Trophoblast cell (in vitro differentiated cells and primary cell): ENCODE results near the gene GHR.

ENCODE experiments used
- DNase-seq, 2 donors: peaks; one replicate each; pipeline ENCODE4 v3.0.0-alpha.2; 2016
- H2AFZ ChIP-seq: 2 replicates; pipeline ENCODE4 v1.6.1; 2013; ENCODE audit warnings: low read length, moderate library complexity, mild to moderate bottlenecking; ENCODE audit not compliant: insufficient read depth, poor library complexity
- H2AK5ac ChIP-seq: 2 replicates; pipeline ENCODE4 v1.6.1; 2013; ENCODE audit warnings: mild to moderate bottlenecking, low read length
- H2BK120ac ChIP-seq: 2 replicates; pipeline ENCODE4 v1.6.1; 2013; ENCODE audit warnings: low read length, mild to moderate bottlenecking, moderate library complexity; ENCODE audit not compliant: insufficient read depth, poor library complexity
- H2BK12ac ChIP-seq: 2 replicates; pipeline ENCODE4 v1.6.1; 2013; ENCODE audit warnings: mild to moderate bottlenecking, low read length, moderate library complexity
- H2BK5ac ChIP-seq: 2 replicates; pipeline ENCODE4 v1.6.1; 2013; ENCODE audit warnings: low read length, low read depth, moderate library complexity, mild to moderate bottlenecking; ENCODE audit not compliant: poor library complexity
- H3K14ac ChIP-seq: 2 replicates; pipeline ENCODE4 v1.6.1; 2013; ENCODE audit warnings: mild to moderate bottlenecking, low read length
- H3K18ac ChIP-seq: 2 replicates; pipeline ENCODE4 v1.6.1; 2013; ENCODE audit warnings: mild to moderate bottlenecking, low read length
- H3K23ac ChIP-seq: 2 replicates; pipeline ENCODE4 v1.6.1; 2013; ENCODE audit warnings: low read length
- H3K27ac ChIP-seq: 2 replicates; pipeline ENCODE4 v1.5.1; 2013; ENCODE audit warnings: low read depth, mild to moderate bottlenecking, inconsistent platforms, low read length, moderate library complexity
- H3K27me3 ChIP-seq: 2 replicates; pipeline ENCODE4 v1.6.1; 2013; ENCODE audit warnings: inconsistent platforms, mild to moderate bottlenecking, low read length, moderate library complexity; ENCODE audit not compliant: insufficient read depth
- H3K36me3 ChIP-seq, 2 experiments: 1 replicate in 1 of 2; 2 replicates in 1 of 2; pipeline ENCODE4 v1.6.1; 2013; ENCODE audit warnings: low read length in 2 of 2, mild to moderate bottlenecking in 2 of 2, moderate library complexity in 1 of 2; ENCODE audit not compliant: insufficient read depth in 2 of 2, control insufficient read depth in 1 of 2
- H3K4ac ChIP-seq: 2 replicates; pipeline ENCODE4 v1.6.1; 2013; ENCODE audit warnings: low read depth, mild to moderate bottlenecking, low read length, moderate library complexity
- H3K4me1 ChIP-seq, 2 experiments: 1 replicate in 1 of 2; 2 replicates in 1 of 2; pipeline ENCODE4 v1.6.1; 2013; ENCODE audit warnings: low read length in 2 of 2, mild to moderate bottlenecking in 2 of 2, moderate library complexity in 1 of 2; ENCODE audit not compliant: insufficient read depth in 2 of 2, control insufficient read depth in 1 of 2
- H3K4me2 ChIP-seq: 2 replicates; pipeline ENCODE4 v1.6.1; 2013; ENCODE audit warnings: inconsistent platforms, mild to moderate bottlenecking, low read length, moderate library complexity
- H3K4me3 ChIP-seq: 2 replicates; pipeline ENCODE4 v1.5.1; 2013; ENCODE audit warnings: mild to moderate bottlenecking, low read depth, low read length, inconsistent platforms
- H3K79me1 ChIP-seq: one replicate; pipeline ENCODE4 v1.6.1; 2013; ENCODE audit warnings: low read length
- H3K79me2 ChIP-seq: 2 replicates; pipeline ENCODE4 v1.6.1; 2013; ENCODE audit warnings: low read length, mild to moderate bottlenecking; ENCODE audit not compliant: control insufficient read depth, insufficient read depth, poor library complexity
- H3K9ac ChIP-seq: 2 replicates; pipeline ENCODE4 v1.6.1; 2013; ENCODE audit warnings: mild to moderate bottlenecking, low read length
- H3K9me3 ChIP-seq: 2 replicates; pipeline ENCODE4 v1.6.1; 2013; ENCODE audit warnings: low read depth, mild to moderate bottlenecking, control low read depth, inconsistent platforms, low read length; ENCODE audit not compliant: insufficient read depth
- H4K12ac ChIP-seq: 2 replicates; pipeline ENCODE4 v1.6.1; 2013; ENCODE audit warnings: low read depth, mild to moderate bottlenecking, low read length, moderate library complexity
- H4K8ac ChIP-seq: 2 replicates; pipeline ENCODE4 v1.6.1; 2013; ENCODE audit warnings: low read depth, mild to moderate bottlenecking, low read length, moderate library complexity
- H4K91ac ChIP-seq: one replicate; pipeline ENCODE4 v1.6.1; 2013; ENCODE audit warnings: low read depth, mild to moderate bottlenecking, low read length, moderate library complexity
- WGBS: extraction: QIAGEN DNeasy Blood & Tissue Kit; methylation state at CpG from one replicate; pipeline ENCODE4 v1.1.7; 2013; ENCODE audit warnings: missing lambda C conversion rate; ENCODE audit not compliant: insufficient read length, insufficient coverage; ENCODE audit errors: extremely low coverage; 5-methylcytosine and 5-hydroxymethylcytosine counted together

The GHR gene

GRCh38 chr5:42636946-42637345, 213.7 kb downstream of the GHR start:
- Histone ChIP-seq H3K4me3 (no peak overlapping the region), H3K18ac (no peak overlapping the region), H3K14ac (no peak overlapping the region), H4K8ac (no peak overlapping the region), H3K79me1 (peaks cover 5% of the 10 kb centered on the region), H2AK5ac (no peak overlapping the region), H3K9me3 (no peaks in the 10 kb centered on the region), H4K12ac (no peak overlapping the region), H3K36me3 (no peaks in the 10 kb centered on the region), H2BK120ac (no peak overlapping the region), H3K4me1 (peaks cover 3 to 5% of the 10 kb centered on the region in 2 experiments), H3K79me2 (no peaks in the 10 kb centered on the region), H2BK5ac (no peak overlapping the region), H3K27ac (no peak overlapping the region), H3K27me3 (no peaks in the 10 kb centered on the region), H3K4ac (no peak overlapping the region), H2BK12ac (no peak overlapping the region), H3K9ac (no peak overlapping the region), H3K4me2 (no peak overlapping the region), H4K91ac (no peak overlapping the region), H2AFZ (no peak overlapping the region), H3K23ac (no peak overlapping the region)
- WGBS = no CpG with 5 or more reads among the region's 1 CpG
- DNase-seq = no peak

- WGBS = no CpG with 5 or more reads among the region's 3 CpGs
- no peak overlapping the region for H2BK120ac ChIP-seq
- H2AFZ ChIP-seq = no peak overlapping the region
- no peaks in the 10 kb centered on the region for H3K4me1 ChIP-seq
- no peak overlapping the region for H2AK5ac ChIP-seq
- no peak overlapping the region for H3K18ac ChIP-seq
- no peaks in the 10 kb centered on the region for H3K79me2 ChIP-seq
- no peak overlapping the region for H3K14ac ChIP-seq
- no peak overlapping the region for H3K23ac ChIP-seq
- no peaks in the 10 kb centered on the region for H3K9me3 ChIP-seq
- no peak overlapping the region for H3K9ac ChIP-seq
- no peak overlapping the region for H3K4me2 ChIP-seq
- H3K27ac ChIP-seq = no peak overlapping the region
- DNase-seq = no peak
- H3K27me3 ChIP-seq = no peaks in the 10 kb centered on the region
- no peaks in the 10 kb centered on the region for H3K36me3 ChIP-seq
- H4K8ac ChIP-seq = no peak overlapping the region
- no peak overlapping the region for H2BK5ac ChIP-seq
- no peak overlapping the region for H3K4me3 ChIP-seq
- H4K12ac ChIP-seq = no peak overlapping the region
- H2BK12ac ChIP-seq = no peak overlapping the region
- H3K79me1 ChIP-seq = peaks cover 3% of the 10 kb centered on the region
- H4K91ac ChIP-seq = no peak overlapping the region
- no peak overlapping the region for H3K4ac ChIP-seq
Observed at GRCh38 chr5:42638972-42639371, 215.7 kb downstream of the GHR start.

DNA sequence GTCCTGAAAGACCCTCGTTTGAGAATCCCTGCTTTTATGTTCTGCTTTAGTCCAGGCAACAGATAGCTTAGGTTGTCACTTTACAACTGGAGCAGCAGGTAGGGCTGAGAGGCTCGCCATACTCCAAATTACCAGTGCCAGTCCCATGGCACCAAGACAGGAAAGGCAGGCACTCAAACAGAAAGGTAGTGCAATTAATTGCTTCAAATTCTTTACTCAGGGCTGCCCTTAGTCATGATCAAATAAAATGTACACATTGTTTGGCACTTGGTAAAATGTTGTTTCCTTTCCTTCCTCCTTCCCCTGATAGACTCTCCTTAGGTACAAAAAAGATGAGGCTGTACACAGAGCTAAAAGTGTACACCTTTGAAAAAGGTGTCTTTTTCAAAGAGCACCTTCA, 217.6 kb downstream of the GHR start:
- Histone ChIP-seq H3K27me3 (no peaks in the 10 kb centered on the region), H2AK5ac (no peak overlapping the region)

GRCh38 chr5:42641336-42642005, 218.2 kb downstream of the GHR start:
- Histone ChIP-seq H2BK12ac (no peak overlapping the region), H4K12ac (no peak overlapping the region), H3K23ac (no peak overlapping the region), H4K8ac (no peak overlapping the region), H4K91ac (no peak overlapping the region), H2AFZ (no peak overlapping the region), H3K4ac (no peak overlapping the region), H3K79me2 (no peaks in the 10 kb centered on the region), H2BK120ac (no peak overlapping the region), H3K27ac (no peak overlapping the region), H2AK5ac (no peak overlapping the region), H3K4me3 (no peak overlapping the region), H3K36me3 (no peaks in the 10 kb centered on the region), H3K14ac (no peak overlapping the region), H3K27me3 (no peaks in the 10 kb centered on the region), H3K9ac (no peak overlapping the region), H3K4me1 (no peaks in the 10 kb centered on the region), H3K79me1 (peaks cover 3% of the 10 kb centered on the region), H2BK5ac (no peak overlapping the region), H3K9me3 (no peaks in the 10 kb centered on the region), H3K4me2 (no peak overlapping the region), H3K18ac (no peak overlapping the region)
- no CpG with 5 or more reads among the region's 4 CpGs for WGBS
- DNase-seq = peak; percentile 67 to 75

More for the DNA sequence above, 217.6 kb downstream of the GHR start:
- Histone ChIP-seq H2AFZ (no peak overlapping the region), H3K9ac (no peak overlapping the region), H3K36me3 (no peaks in the 10 kb centered on the region), H2BK12ac (peak overlapping the region; percentile 79), H3K23ac (no peak overlapping the region), H3K18ac (no peak overlapping the region), H4K12ac (no peak overlapping the region), H3K14ac (peak overlapping the region; percentile 75), H3K79me2 (no peaks in the 10 kb centered on the region), H2BK120ac (peak overlapping the region; percentile 94), H4K91ac (peak overlapping the region; percentile 80), H3K4ac (peak overlapping the region; percentile 6), H2BK5ac (peak overlapping the region; percentile 46), H3K4me2 (no peak overlapping the region), H3K4me1 (no peaks in the 10 kb centered on the region), H3K79me1 (peaks cover 3% of the 10 kb centered on the region), H4K8ac (peak overlapping the region; percentile 58), H3K27ac (peak overlapping the region; percentile 52), H3K9me3 (no peaks in the 10 kb centered on the region), H3K4me3 (no peak overlapping the region)
- WGBS = no CpG with 5 or more reads among the region's 2 CpGs
- DNase-seq = no peak
